ENCODE measurements around the gene KRT85. TPM values are rescaled to one million over a fixed set of nuclear protein-coding genes. Genes with fewer than 3 reads are reported as not detected.

Gene KRT85
- total and polyA plus RNA-seq, 2 of the 4 experiments (the other 2 are of a cell fraction) = not detected

GRCh38 chr12:52323416-52324152 is 43.7 kb downstream of the KRT85 start:
- no peak overlapping the region for H2AFZ ChIP-seq (replicated peaks; ENCODE audit: low read length, poor library complexity)
- no peaks in the 10 kb centered on the region for H4K20me1 ChIP-seq (ENCODE audit: insufficient read depth, low read length)
- no peak overlapping the region for H2BK120ac ChIP-seq (ENCODE audit: low read depth, low read length)
- dilution Hi-C loops (cut with HindIII; ENCODE audit: low sequenced_read_pairs, unreplicated experiment) = no loop called here
- H3K4ac ChIP-seq (ENCODE audit: low read depth, low read length) = no peak overlapping the region
- ChIA-PET POLR2A (ENCODE audit: unreplicated experiment) (no interaction called here), CTCF (no interaction called here)
- H3K36me3 ChIP-seq (ENCODE audit: control insufficient read depth, insufficient read depth, low read length) = no peaks in the 10 kb centered on the region
- no peak overlapping the region for H3K18ac ChIP-seq (ENCODE audit: low read depth, low read length)
- no peak overlapping the region for H2BK20ac ChIP-seq (ENCODE audit: low read depth, low read length)
- no peak overlapping the region for H2AK9ac ChIP-seq (replicated peaks; ENCODE audit: low read depth, low read length, poor library complexity)
- no peak overlapping the region for H3K9ac ChIP-seq (ENCODE audit: low read depth, low read length)
- no peaks in the 10 kb centered on the region for H3K9me1 ChIP-seq (ENCODE audit: insufficient read depth, low read length)
- H2BK5ac ChIP-seq (ENCODE audit: low read depth, low read length, poor library complexity, severe bottlenecking) = no peak overlapping the region
- no peaks in the 10 kb centered on the region for H3K9me3 ChIP-seq (ENCODE audit: control insufficient read depth, insufficient read depth, low read length)
- H3K14ac ChIP-seq (replicated peaks; ENCODE audit: low read depth, low read length) = no peak overlapping the region
- ATAC-seq (ENCODE audit: low read depth) (no peak), DNase-seq (no peak)
- peaks cover 65% of the 10 kb centered on the region for H3K27me3 ChIP-seq (ENCODE audit: control insufficient read depth, insufficient read depth, low read length)
- H3K4me2 ChIP-seq (ENCODE audit: low read depth, low read length) = no peak overlapping the region
- 67% methylated on average over 4 of the region's 10 CpGs; no CpG with 5 or more reads in 1 of the 2 experiments for WGBS, 2 experiments (ENCODE audit: extremely low coverage in 2 of 2, insufficient read length in 1 of 2)
- in situ Hi-C loops (cut with MboI; ENCODE audit: low sequenced_read_pairs) = no loop called here
- no peaks in the 10 kb centered on the region for H3K4me1 ChIP-seq (ENCODE audit: control insufficient read depth, insufficient read depth, low read length)
- H3K4me3 ChIP-seq (ENCODE audit: insufficient read depth, low read depth, low read length) = no peak overlapping the region
- H3K56ac ChIP-seq (ENCODE audit: extremely low read depth, insufficient read depth, low read length) = no peak overlapping the region
- no TSS peak for BruUV-seq (replicated peaks)
- no peak overlapping the region for H4K8ac ChIP-seq (ENCODE audit: low read depth in 2 of 2, low read length in 2 of 2)
- TF ChIP-seq, protein P1, sequence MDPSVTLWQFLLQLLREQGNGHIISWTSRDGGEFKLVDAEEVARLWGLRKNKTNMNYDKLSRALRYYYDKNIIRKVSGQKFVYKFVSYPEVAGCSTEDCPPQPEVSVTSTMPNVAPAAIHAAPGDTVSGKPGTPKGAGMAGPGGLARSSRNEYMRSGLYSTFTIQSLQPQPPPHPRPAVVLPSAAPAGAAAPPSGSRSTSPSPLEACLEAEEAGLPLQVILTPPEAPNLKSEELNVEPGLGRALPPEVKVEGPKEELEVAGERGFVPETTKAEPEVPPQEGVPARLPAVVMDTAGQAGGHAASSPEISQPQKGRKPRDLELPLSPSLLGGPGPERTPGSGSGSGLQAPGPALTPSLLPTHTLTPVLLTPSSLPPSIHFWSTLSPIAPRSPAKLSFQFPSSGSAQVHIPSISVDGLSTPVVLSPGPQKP (IDR thresholded peaks at IDR 0.05; ENCODE audit: borderline replicate concordance, low read depth, low read length) = no peak
- TF ChIP-seq RCOR1 (IDR thresholded peaks at IDR 0.05; ENCODE audit: insufficient replicate concordance, low read length) (no peak), CHD1 (IDR thresholded peaks at IDR 0.05; ENCODE audit: low read depth, low read length) (no peak), NFE2L2 (IDR thresholded peaks at IDR 0.05; ENCODE audit: low read depth, low read length) (no peak), SMC3 (IDR thresholded peaks at IDR 0.05; ENCODE audit: low read depth, low read length) (no peak), MXI1 (IDR thresholded peaks at IDR 0.05; ENCODE audit: borderline replicate concordance, low read depth, low read length) (no peak), BHLHE40 (IDR thresholded peaks at IDR 0.05; ENCODE audit: low read depth, low read length) (no peak), FOS (IDR thresholded peaks at IDR 0.05; ENCODE audit: low read depth, low read length) (no peak), RAD21 (IDR thresholded peaks at IDR 0.05; ENCODE audit: low read length) (no peak), RFX5 (IDR thresholded peaks at IDR 0.05; ENCODE audit: low read depth, low read length) (no peak), POLR2A (IDR thresholded peaks at IDR 0.05; ENCODE audit: low read depth, low read length) (no peak)
- no peak overlapping the region for H3K23ac ChIP-seq (ENCODE audit: low read depth, low read length)
- intact Hi-C loops (cut with micrococcal nuclease) = loop anchor here (1.0 kb wide), 1 partner anchor 102 kb away; no protein-coding TSS in a partner anchor
- H3K27ac ChIP-seq (ENCODE audit: insufficient read depth, low read length) = no peak overlapping the region
- no peak overlapping the region for H4K5ac ChIP-seq (ENCODE audit: low read depth, low read length)
- no peak overlapping the region for H2BK15ac ChIP-seq (ENCODE audit: low read depth, low read length)
- H4K91ac ChIP-seq (ENCODE audit: insufficient read depth, low read depth, low read length) = no peak overlapping the region
- H3K79me1 ChIP-seq (ENCODE audit: low read depth in 1 of 2, low read length in 2 of 2) = no peaks in the 10 kb centered on the region
- no peak overlapping the region for H2AK5ac ChIP-seq (ENCODE audit: low read depth, low read length)
